ENCODE data around the gene USP24.
A peak's percentile ranks its signal among the peaks of the same experiment; 100 is the strongest.

The USP24 gene

GRCh38 chr1:55150880-55151588, 64.1 kb downstream of the USP24 start:
- H3K27me3 ChIP-seq (ENCODE audit: control insufficient read depth in 5 of 5, insufficient read depth in 4 of 5, low read length in 5 of 5), result no peaks in the 10 kb centered on the region
- no peak overlapping the region for H3K9ac ChIP-seq (ENCODE audit: low read length in 5 of 5)
- H3K4me3 ChIP-seq (ENCODE audit: low read depth in 1 of 5, low read length in 5 of 5), result no peak overlapping the region
- H3K9me3 ChIP-seq (ENCODE audit: control insufficient read depth in 5 of 5, low read length in 5 of 5), result no peaks in the 10 kb centered on the region
- peaks cover 0 to 12% (median 0%) of the 10 kb centered on the region in 5 donors for H3K4me1 ChIP-seq (ENCODE audit: control insufficient read depth in 5 of 5, insufficient read depth in 5 of 5, low read length in 5 of 5)
- peaks cover 30 to 66% (median 41%) of the 10 kb centered on the region in 5 donors for H3K36me3 ChIP-seq (ENCODE audit: control insufficient read depth in 5 of 5, insufficient read depth in 5 of 5, low read length in 5 of 5)
- no peak overlapping the region for H3K27ac ChIP-seq (ENCODE audit: low read depth, low read length)

GRCh38 chr1:55148676-55149075, 66.5 kb downstream of the USP24 start:
- H3K4me3 ChIP-seq (ENCODE audit: low read depth in 1 of 5, low read length in 5 of 5), result no peak overlapping the region
- no peaks in the 10 kb centered on the region for H3K9me3 ChIP-seq (ENCODE audit: control insufficient read depth in 5 of 5, low read length in 5 of 5)
- no peaks in the 10 kb centered on the region for H3K27me3 ChIP-seq (ENCODE audit: control insufficient read depth in 5 of 5, insufficient read depth in 4 of 5, low read length in 5 of 5)
- H3K4me1 ChIP-seq (ENCODE audit: control insufficient read depth in 5 of 5, insufficient read depth in 5 of 5, low read length in 5 of 5), result peaks cover 0 to 12% (median 0%) of the 10 kb centered on the region in 5 donors
- H3K36me3 ChIP-seq (ENCODE audit: control insufficient read depth in 5 of 5, insufficient read depth in 5 of 5, low read length in 5 of 5), result peaks cover 34 to 65% (median 53%) of the 10 kb centered on the region in 5 donors
- no peak overlapping the region for H3K9ac ChIP-seq (ENCODE audit: low read length in 5 of 5)
- H3K27ac ChIP-seq (ENCODE audit: low read depth, low read length), result no peak overlapping the region

GRCh38 chr1:55147524-55147923, 67.6 kb downstream of the USP24 start:
- no peaks in the 10 kb centered on the region for H3K27me3 ChIP-seq (ENCODE audit: control insufficient read depth in 5 of 5, insufficient read depth in 4 of 5, low read length in 5 of 5)
- peaks cover 0 to 12% (median 0%) of the 10 kb centered on the region in 5 donors for H3K4me1 ChIP-seq (ENCODE audit: control insufficient read depth in 5 of 5, insufficient read depth in 5 of 5, low read length in 5 of 5)
- no peak overlapping the region for H3K4me3 ChIP-seq (ENCODE audit: low read depth in 1 of 5, low read length in 5 of 5)
- H3K27ac ChIP-seq (ENCODE audit: low read depth, low read length), result no peak overlapping the region
- H3K36me3 ChIP-seq (ENCODE audit: control insufficient read depth in 5 of 5, insufficient read depth in 5 of 5, low read length in 5 of 5), result peaks cover 37 to 67% (median 55%) of the 10 kb centered on the region in 5 donors
- no peak overlapping the region for H3K9ac ChIP-seq (ENCODE audit: low read length in 5 of 5)
- H3K9me3 ChIP-seq (ENCODE audit: control insufficient read depth in 5 of 5, low read length in 5 of 5), result no peaks in the 10 kb centered on the region

- H3K4me1 ChIP-seq (ENCODE audit: control insufficient read depth in 5 of 5, insufficient read depth in 5 of 5, low read length in 5 of 5), result peaks cover 0 to 6% (median 0%) of the 10 kb centered on the region in 5 donors
- no peaks in the 10 kb centered on the region for H3K9me3 ChIP-seq (ENCODE audit: control insufficient read depth in 5 of 5, low read length in 5 of 5)
- no peak overlapping the region for H3K27ac ChIP-seq (ENCODE audit: low read depth, low read length)
- peaks cover 37 to 67% (median 56%) of the 10 kb centered on the region in 5 donors for H3K36me3 ChIP-seq (ENCODE audit: control insufficient read depth in 5 of 5, insufficient read depth in 5 of 5, low read length in 5 of 5)
- H3K4me3 ChIP-seq (ENCODE audit: low read depth in 1 of 5, low read length in 5 of 5), result no peak overlapping the region
- no peak overlapping the region for H3K9ac ChIP-seq (ENCODE audit: low read length in 5 of 5)
- H3K27me3 ChIP-seq (ENCODE audit: control insufficient read depth in 5 of 5, insufficient read depth in 4 of 5, low read length in 5 of 5), result no peaks in the 10 kb centered on the region
These were observed 68.4 kb downstream of the USP24 start for GRCh38 chr1:55146781-55147180.

GRCh38 chr1:55144886-55145285, 70.3 kb downstream of the USP24 start:
- no peak overlapping the region for H3K9ac ChIP-seq (ENCODE audit: low read length in 5 of 5)
- no peaks in the 10 kb centered on the region for H3K27me3 ChIP-seq (ENCODE audit: control insufficient read depth in 5 of 5, insufficient read depth in 4 of 5, low read length in 5 of 5)
- H3K27ac ChIP-seq (ENCODE audit: low read depth, low read length), result no peak overlapping the region
- no peaks in the 10 kb centered on the region for H3K9me3 ChIP-seq (ENCODE audit: control insufficient read depth in 5 of 5, low read length in 5 of 5)
- peaks cover 37 to 65% (median 59%) of the 10 kb centered on the region in 5 donors for H3K36me3 ChIP-seq (ENCODE audit: control insufficient read depth in 5 of 5, insufficient read depth in 5 of 5, low read length in 5 of 5)
- H3K4me3 ChIP-seq (ENCODE audit: low read depth in 1 of 5, low read length in 5 of 5), result no peak overlapping the region
- H3K4me1 ChIP-seq (ENCODE audit: control insufficient read depth in 5 of 5, insufficient read depth in 5 of 5, low read length in 5 of 5), result peaks cover 0 to 3% (median 0%) of the 10 kb centered on the region in 5 donors

- H3K36me3 ChIP-seq (ENCODE audit: control insufficient read depth in 5 of 5, insufficient read depth in 5 of 5, low read length in 5 of 5), result peaks cover 37 to 64% (median 56%) of the 10 kb centered on the region in 5 donors
- no peak overlapping the region for H3K9ac ChIP-seq (ENCODE audit: low read length in 5 of 5)
- no peaks in the 10 kb centered on the region for H3K27me3 ChIP-seq (ENCODE audit: control insufficient read depth in 5 of 5, insufficient read depth in 4 of 5, low read length in 5 of 5)
- H3K4me3 ChIP-seq (ENCODE audit: low read depth in 1 of 5, low read length in 5 of 5), result no peak overlapping the region
- H3K27ac ChIP-seq (ENCODE audit: low read depth, low read length), result no peak overlapping the region
- peaks cover 0 to 3% (median 0%) of the 10 kb centered on the region in 5 donors for H3K4me1 ChIP-seq (ENCODE audit: control insufficient read depth in 5 of 5, insufficient read depth in 5 of 5, low read length in 5 of 5)
- H3K9me3 ChIP-seq (ENCODE audit: control insufficient read depth in 5 of 5, low read length in 5 of 5), result no peaks in the 10 kb centered on the region
These were observed 71.5 kb downstream of the USP24 start for GRCh38 chr1:55143684-55144083.

GRCh38 chr1:55141295-55141893, 73.8 kb downstream of the USP24 start:
- H3K9me3 ChIP-seq (ENCODE audit: control insufficient read depth in 5 of 5, low read length in 5 of 5), result no peaks in the 10 kb centered on the region
- no peaks in the 10 kb centered on the region for H3K27me3 ChIP-seq (ENCODE audit: control insufficient read depth in 5 of 5, insufficient read depth in 4 of 5, low read length in 5 of 5)
- peaks cover 0 to 3% (median 0%) of the 10 kb centered on the region in 5 donors for H3K4me1 ChIP-seq (ENCODE audit: control insufficient read depth in 5 of 5, insufficient read depth in 5 of 5, low read length in 5 of 5)
- peaks cover 60 to 79% (median 70%) of the 10 kb centered on the region in 5 donors for H3K36me3 ChIP-seq (ENCODE audit: control insufficient read depth in 5 of 5, insufficient read depth in 5 of 5, low read length in 5 of 5)
- no peak overlapping the region for H3K4me3 ChIP-seq (ENCODE audit: low read depth in 1 of 5, low read length in 5 of 5)
- peak overlapping the region; percentile 51 for H3K27ac ChIP-seq (ENCODE audit: low read depth, low read length)
- H3K9ac ChIP-seq (ENCODE audit: low read length in 5 of 5), result peak overlapping the region in 2 of 5 donors; percentile 47 to 70

- Histone ChIP-seq H3K27ac (ENCODE audit: low read depth, low read length) (peak overlapping the region; percentile 51), H3K4me1 (ENCODE audit: control insufficient read depth in 5 of 5, insufficient read depth in 5 of 5, low read length in 5 of 5) (peaks cover 0 to 3% (median 0%) of the 10 kb centered on the region in 5 donors), H3K4me3 (ENCODE audit: low read depth in 1 of 5, low read length in 5 of 5) (no peak overlapping the region), H3K9me3 (ENCODE audit: control insufficient read depth in 5 of 5, low read length in 5 of 5) (no peaks in the 10 kb centered on the region), H3K9ac (ENCODE audit: low read length in 5 of 5) (no peak overlapping the region), H3K36me3 (ENCODE audit: control insufficient read depth in 5 of 5, insufficient read depth in 5 of 5, low read length in 5 of 5) (peaks cover 63 to 79% (median 70%) of the 10 kb centered on the region in 5 donors), H3K27me3 (ENCODE audit: control insufficient read depth in 5 of 5, insufficient read depth in 4 of 5, low read length in 5 of 5) (no peaks in the 10 kb centered on the region)
These were observed 74.6 kb downstream of the USP24 start for GRCh38 chr1:55140546-55140983.

GRCh38 chr1:55140137-55140536, 75.0 kb downstream of the USP24 start:
- no peak overlapping the region for H3K9ac ChIP-seq (ENCODE audit: low read length in 5 of 5)
- H3K36me3 ChIP-seq (ENCODE audit: control insufficient read depth in 5 of 5, insufficient read depth in 5 of 5, low read length in 5 of 5), result peaks cover 61 to 79% (median 69%) of the 10 kb centered on the region in 5 donors
- H3K4me3 ChIP-seq (ENCODE audit: low read depth in 1 of 5, low read length in 5 of 5), result no peak overlapping the region
- peaks cover 0 to 3% (median 0%) of the 10 kb centered on the region in 5 donors for H3K4me1 ChIP-seq (ENCODE audit: control insufficient read depth in 5 of 5, insufficient read depth in 5 of 5, low read length in 5 of 5)
- H3K27ac ChIP-seq (ENCODE audit: low read depth, low read length), result peak overlapping the region; percentile 10
- H3K9me3 ChIP-seq (ENCODE audit: control insufficient read depth in 5 of 5, low read length in 5 of 5), result no peaks in the 10 kb centered on the region
- no peaks in the 10 kb centered on the region for H3K27me3 ChIP-seq (ENCODE audit: control insufficient read depth in 5 of 5, insufficient read depth in 4 of 5, low read length in 5 of 5)

- Histone ChIP-seq H3K36me3 (ENCODE audit: control insufficient read depth in 5 of 5, insufficient read depth in 5 of 5, low read length in 5 of 5) (peaks cover 66 to 79% (median 74%) of the 10 kb centered on the region in 5 donors), H3K4me1 (ENCODE audit: control insufficient read depth in 5 of 5, insufficient read depth in 5 of 5, low read length in 5 of 5) (peaks cover 0 to 3% (median 0%) of the 10 kb centered on the region in 5 donors), H3K9me3 (ENCODE audit: control insufficient read depth in 5 of 5, low read length in 5 of 5) (no peaks in the 10 kb centered on the region), H3K27ac (ENCODE audit: low read depth, low read length) (no peak overlapping the region), H3K4me3 (ENCODE audit: low read depth in 1 of 5, low read length in 5 of 5) (no peak overlapping the region), H3K9ac (ENCODE audit: low read length in 5 of 5) (peak overlapping the region in 1 of 5 donors; percentile 6), H3K27me3 (ENCODE audit: control insufficient read depth in 5 of 5, insufficient read depth in 4 of 5, low read length in 5 of 5) (no peaks in the 10 kb centered on the region)
These were observed 76.3 kb downstream of the USP24 start for GRCh38 chr1:55138823-55139222.
